HepG2 (cell line): Measurements from ENCODE around the gene CALD1.

Experiments
- CTCF ChIP-seq: sonication (generic); formaldehyde crosslinking; IDR thresholded peaks from 2 replicates; pipeline ENCODE4 v1.5.0; 2020; ENCODE audit warnings: mild to moderate bottlenecking, missing genetic modification reagents, moderate library complexity
- ZFX ChIP-seq: sonication (generic); formaldehyde crosslinking; IDR thresholded peaks from 2 replicates; pipeline ENCODE4 v1.4.0; 2020; ENCODE audit warnings: mild to moderate bottlenecking, low read depth, missing genetic modification reagents, moderate library complexity
- ZNF263 ChIP-seq: sonication (generic); formaldehyde crosslinking; IDR thresholded peaks from 2 replicates; pipeline ENCODE4 v1.4.0; 2020; ENCODE audit warnings: missing genetic modification reagents
- ZNF274 ChIP-seq: sonication (generic); formaldehyde crosslinking; IDR thresholded peaks from 2 replicates; pipeline ENCODE4 v1.5.1; 2020; ENCODE audit warnings: mild to moderate bottlenecking, missing genetic modification reagents
- ZNF329 ChIP-seq: sonication (generic); formaldehyde crosslinking; IDR thresholded peaks from 2 replicates; pipeline ENCODE4 v1.9.0; 2021; ENCODE audit warnings: low read depth, mild to moderate bottlenecking, missing genetic modification reagents
- TF ChIP-seq, protein P1 (sequence below): sonication (generic); formaldehyde crosslinking; IDR thresholded peaks from 2 replicates; pipeline ENCODE4 v1.4.0; 2020; ENCODE audit warnings: mild to moderate bottlenecking, missing genetic modification reagents

DNA sequence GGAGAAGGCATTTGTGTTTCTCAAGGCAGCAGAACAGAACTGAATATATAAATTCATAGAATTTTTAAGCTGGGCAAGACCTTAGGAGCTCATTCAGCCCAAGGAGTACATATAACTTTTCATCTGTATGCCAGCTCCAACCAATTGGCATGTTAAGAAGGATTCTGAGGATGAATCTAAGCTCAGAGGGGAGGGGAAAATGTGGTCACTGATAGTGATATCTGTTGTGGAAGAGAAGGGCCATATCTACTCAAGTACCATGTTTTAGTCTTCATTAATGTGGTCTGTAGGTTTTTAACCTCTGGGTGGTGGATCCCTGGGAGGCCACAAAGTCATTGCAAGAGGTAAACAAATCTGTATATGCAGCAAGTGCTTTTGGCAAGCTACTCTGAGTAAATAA is 6.4 kb downstream of the CALD1 start:
- TF ChIP-seq CTCF: no peak
- TF ChIP-seq ZFX (CRISPR knock-in tag): no peak
- TF ChIP-seq ZNF274: no peak
- TF ChIP-seq, protein P1, sequence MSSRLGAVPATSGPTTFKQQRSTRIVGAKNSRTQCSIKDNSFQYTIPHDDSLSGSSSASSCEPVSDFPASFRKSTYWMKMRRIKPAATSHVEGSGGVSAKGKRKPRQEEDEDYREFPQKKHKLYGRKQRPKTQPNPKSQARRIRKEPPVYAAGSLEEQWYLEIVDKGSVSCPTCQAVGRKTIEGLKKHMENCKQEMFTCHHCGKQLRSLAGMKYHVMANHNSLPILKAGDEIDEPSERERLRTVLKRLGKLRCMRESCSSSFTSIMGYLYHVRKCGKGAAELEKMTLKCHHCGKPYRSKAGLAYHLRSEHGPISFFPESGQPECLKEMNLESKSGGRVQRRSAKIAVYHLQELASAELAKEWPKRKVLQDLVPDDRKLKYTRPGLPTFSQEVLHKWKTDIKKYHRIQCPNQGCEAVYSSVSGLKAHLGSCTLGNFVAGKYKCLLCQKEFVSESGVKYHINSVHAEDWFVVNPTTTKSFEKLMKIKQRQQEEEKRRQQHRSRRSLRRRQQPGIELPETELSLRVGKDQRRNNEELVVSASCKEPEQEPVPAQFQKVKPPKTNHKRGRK (CRISPR knock-in tag): no peak
- TF ChIP-seq ZNF263 (CRISPR knock-in tag): no peak
- TF ChIP-seq ZNF329 (CRISPR knock-in tag): no peak
